ENCODE results near the gene TMEM43.

Gene TMEM43

GRCh38 chr3:14178247-14179113 lies 53.6 kb downstream of the TMEM43 start, which contains the start of the genes LSM3 and XPC:
Gene LSM3 (plus strand): TSS chr3:14178817. CDS start chr3:14178861, 44 bp downstream.
Gene XPC (minus strand): TSS chr3:14178601. CDS start chr3:14178568, 33 bp downstream.
- peak; percentile 97 for DNase-seq (ENCODE audit: low read depth, low spot score)

- DNase-seq (ENCODE audit: low read depth, low spot score): no peak
Measured at GRCh38 chr3:14179114-14179465, 54.2 kb downstream of the TMEM43 start.

- no peak for DNase-seq (ENCODE audit: low read depth, low spot score)
Measured at GRCh38 chr3:14179795-14180194, 54.9 kb downstream of the TMEM43 start.

GRCh38 chr3:14181253-14181652 lies 56.4 kb downstream of the TMEM43 start:
- no peak for DNase-seq (ENCODE audit: low read depth, low spot score)

GRCh38 chr3:14183015-14183577 lies 58.2 kb downstream of the TMEM43 start:
- no peak for DNase-seq (ENCODE audit: low read depth, low spot score)

GRCh38 chr3:14186854-14187458 lies 62.1 kb downstream of the TMEM43 start:
- no peak for DNase-seq (ENCODE audit: low read depth, low spot score)

GRCh38 chr3:14188041-14188754 lies 63.3 kb downstream of the TMEM43 start:
- DNase-seq (ENCODE audit: low read depth, low spot score): no peak
